ENCODE data around the gene U2AF2.

DNA sequence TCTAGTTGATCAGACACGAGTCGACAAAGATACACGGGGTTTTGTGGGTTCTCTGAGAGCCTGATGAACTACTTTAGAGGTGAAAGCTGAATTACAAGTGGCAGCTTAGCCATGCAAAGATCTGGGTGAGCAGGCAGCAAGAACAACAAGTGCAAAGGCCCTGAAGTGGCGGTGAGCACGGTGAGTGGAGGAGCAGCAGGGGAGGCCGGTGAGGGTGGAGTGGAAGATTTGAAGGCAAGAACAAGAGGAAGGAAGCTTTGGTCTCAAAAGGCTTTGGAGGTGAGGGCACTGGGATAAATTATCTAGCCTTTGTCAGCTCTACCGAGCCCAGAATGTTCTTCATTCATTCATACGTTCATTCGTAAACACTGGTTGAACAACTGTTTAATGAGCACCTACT, 48.0 kb upstream of the U2AF2 start:
- TF ChIP-seq, protein P1, sequence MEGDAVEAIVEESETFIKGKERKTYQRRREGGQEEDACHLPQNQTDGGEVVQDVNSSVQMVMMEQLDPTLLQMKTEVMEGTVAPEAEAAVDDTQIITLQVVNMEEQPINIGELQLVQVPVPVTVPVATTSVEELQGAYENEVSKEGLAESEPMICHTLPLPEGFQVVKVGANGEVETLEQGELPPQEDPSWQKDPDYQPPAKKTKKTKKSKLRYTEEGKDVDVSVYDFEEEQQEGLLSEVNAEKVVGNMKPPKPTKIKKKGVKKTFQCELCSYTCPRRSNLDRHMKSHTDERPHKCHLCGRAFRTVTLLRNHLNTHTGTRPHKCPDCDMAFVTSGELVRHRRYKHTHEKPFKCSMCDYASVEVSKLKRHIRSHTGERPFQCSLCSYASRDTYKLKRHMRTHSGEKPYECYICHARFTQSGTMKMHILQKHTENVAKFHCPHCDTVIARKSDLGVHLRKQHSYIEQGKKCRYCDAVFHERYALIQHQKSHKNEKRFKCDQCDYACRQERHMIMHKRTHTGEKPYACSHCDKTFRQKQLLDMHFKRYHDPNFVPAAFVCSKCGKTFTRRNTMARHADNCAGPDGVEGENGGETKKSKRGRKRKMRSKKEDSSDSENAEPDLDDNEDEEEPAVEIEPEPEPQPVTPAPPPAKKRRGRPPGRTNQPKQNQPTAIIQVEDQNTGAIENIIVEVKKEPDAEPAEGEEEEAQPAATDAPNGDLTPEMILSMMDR (optimal IDR thresholded peaks at IDR 0.05 in 1 of 3, IDR thresholded peaks at IDR 0.05 in 1 of 3, conservative IDR thresholded peaks at IDR 0.05 in 1 of 3; ENCODE audit: extremely low read depth in 1 of 3, insufficient read depth in 2 of 3, low read length in 3 of 3), result no peak
- no peak for TF ChIP-seq EZH2 (IDR thresholded peaks at IDR 0.05; ENCODE audit: low read length)

Measured in keratinocyte (primary cell).